GM19035 (cell line): ENCODE results near the gene CMPK1.
"Not testable (repeated sequence)": the region's sequence is repeated elsewhere in the genome, so short reads cannot be mapped to it uniquely, and the experiment has no call there.

ENCODE experiments used
- ATAC-seq: cut with Tn5 transposase; IDR thresholded peaks from one replicate; pipeline ENCODE4 v1.9.1; 2021; ENCODE audit not compliant: unreplicated experiment

The CMPK1 gene

GRCh38 chr1:47333578-47333921 is at the start of gene CMPK1:
Gene CMPK1, plus strand, starts transcription at chr1:47333790. Its CDS starts 156 bp downstream, at chr1:47333946.
- ATAC-seq, result peak; percentile 66

GRCh38 chr1:47288116-47288515 is 45.5 kb upstream of the CMPK1 start:
- not testable (repeated sequence) for ATAC-seq

- not testable (repeated sequence) for ATAC-seq
Observed at GRCh38 chr1:47294863-47295262, 38.7 kb upstream of the CMPK1 start.

- ATAC-seq, result no peak
Observed at GRCh38 chr1:47295579-47295978, 38.0 kb upstream of the CMPK1 start.

- ATAC-seq, result no peak
Observed at GRCh38 chr1:47298025-47298699, 35.4 kb upstream of the CMPK1 start.

- ATAC-seq, result no peak
Observed at GRCh38 chr1:47302472-47302871, 31.1 kb upstream of the CMPK1 start.

- ATAC-seq, result no peak
Observed at GRCh38 chr1:47309427-47309826, 24.2 kb upstream of the CMPK1 start.

- ATAC-seq, result peak; percentile 96
Observed at GRCh38 chr1:47313915-47314664, 19.5 kb upstream of the CMPK1 start, which contains the start of gene STIL. Gene STIL, minus strand, starts transcription at chr1:47314147. Its CDS starts 3,828 bp downstream, at chr1:47310319.

GRCh38 chr1:47317841-47318240 is 15.7 kb upstream of the CMPK1 start:
- no peak for ATAC-seq

- not testable (repeated sequence) for ATAC-seq
Observed at GRCh38 chr1:47319968-47320367, 13.6 kb upstream of the CMPK1 start.

GRCh38 chr1:47323599-47324031 is 10.0 kb upstream of the CMPK1 start:
- ATAC-seq, result no peak

GRCh38 chr1:47324682-47325081 is 8.9 kb upstream of the CMPK1 start:
- no peak for ATAC-seq

GRCh38 chr1:47325528-47325927 is 8.1 kb upstream of the CMPK1 start:
- no peak for ATAC-seq

GRCh38 chr1:47326271-47326670 is 7.3 kb upstream of the CMPK1 start:
- no peak for ATAC-seq

- no peak for ATAC-seq
Observed at GRCh38 chr1:47328992-47329391, 4.6 kb upstream of the CMPK1 start.

GRCh38 chr1:47330212-47330611 is 3.4 kb upstream of the CMPK1 start:
- ATAC-seq, result no peak

GRCh38 chr1:47331875-47332274 is 1.7 kb upstream of the CMPK1 start:
- ATAC-seq, result no peak

- no peak for ATAC-seq
Observed at GRCh38 chr1:47332779-47333577, 612 bp upstream of the CMPK1 start.

GRCh38 chr1:47333922-47334764 is 553 bp downstream of the CMPK1 start:
- ATAC-seq, result peak; percentile 92

GRCh38 chr1:47334765-47335435 is 1.3 kb downstream of the CMPK1 start:
- no peak for ATAC-seq
